ENCODE data around the gene PCDHB4.

- TF ChIP-seq EP300 (IDR thresholded peaks at IDR 0.05) (no peak), CTCF (IDR thresholded peaks at IDR 0.05) (no peak)
Observed at GRCh38 chr5:141094481-141095262, 26.9 kb upstream of the PCDHB4 start, which contains the start of gene PCDHB2.
